ENCODE measurements around the gene SLC16A11.

The SLC16A11 gene

GRCh38 chr17:7025245-7025644, 18.6 kb downstream of the SLC16A11 start:
- no peak for DNase-seq (ENCODE audit: low read depth in 2 of 2)

GRCh38 chr17:7024402-7024785, 19.5 kb downstream of the SLC16A11 start:
- no peak for DNase-seq (ENCODE audit: low read depth in 2 of 2)

- peak; percentile 88 to 95 for DNase-seq (ENCODE audit: low read depth in 2 of 2)
Observed at GRCh38 chr17:7023576-7024401, 20.1 kb downstream of the SLC16A11 start.

GRCh38 chr17:7022781-7023571, 20.9 kb downstream of the SLC16A11 start, which contains the start of gene BCL6B:
Gene BCL6B (plus strand): TSS chr17:7023050. CDS start chr17:7023672, 622 bp downstream.
- DNase-seq (ENCODE audit: low read depth in 2 of 2) = no peak

GRCh38 chr17:7021993-7022778, 21.7 kb downstream of the SLC16A11 start:
- DNase-seq (ENCODE audit: low read depth in 2 of 2) = peak; percentile 53 to 73

- no peak for DNase-seq (ENCODE audit: low read depth in 2 of 2)
Observed at GRCh38 chr17:7020894-7021664, 22.8 kb downstream of the SLC16A11 start.

- DNase-seq (ENCODE audit: low read depth in 2 of 2) = no peak
Observed at GRCh38 chr17:7019839-7020519, 23.9 kb downstream of the SLC16A11 start.

- DNase-seq (ENCODE audit: low read depth in 2 of 2) = no peak
Observed at GRCh38 chr17:7019367-7019766, 24.5 kb downstream of the SLC16A11 start.

- no peak for DNase-seq (ENCODE audit: low read depth in 2 of 2)
Observed at GRCh38 chr17:7018331-7018964, 25.4 kb downstream of the SLC16A11 start.

- DNase-seq (ENCODE audit: low read depth in 2 of 2) = no peak
Observed at GRCh38 chr17:7017827-7018200, 26.1 kb downstream of the SLC16A11 start.

- no peak for DNase-seq (ENCODE audit: low read depth in 2 of 2)
Observed at GRCh38 chr17:7016886-7017826, 26.7 kb downstream of the SLC16A11 start.

GRCh38 chr17:7016418-7016817, 27.5 kb downstream of the SLC16A11 start:
- no peak for DNase-seq (ENCODE audit: low read depth in 2 of 2)

- peak; percentile 61 to 74 for DNase-seq (ENCODE audit: low read depth in 2 of 2)
Observed at GRCh38 chr17:7014995-7015958, 28.6 kb downstream of the SLC16A11 start.

- DNase-seq (ENCODE audit: low read depth in 2 of 2) = peak; percentile 93 to 94
Observed at GRCh38 chr17:7014261-7014994, 29.5 kb downstream of the SLC16A11 start.

GRCh38 chr17:7011942-7012254, 32.0 kb downstream of the SLC16A11 start:
- no peak for DNase-seq (ENCODE audit: low read depth in 2 of 2)

- no peak for DNase-seq (ENCODE audit: low read depth in 2 of 2)
Observed at GRCh38 chr17:7011415-7011814, 32.5 kb downstream of the SLC16A11 start.

- no peak for DNase-seq (ENCODE audit: low read depth in 2 of 2)
Observed at GRCh38 chr17:7010523-7010922, 33.4 kb downstream of the SLC16A11 start.
